ENCODE measurements around the gene NEAT1.
"Not testable (repeated sequence)": the region's sequence is repeated elsewhere in the genome, so short reads cannot be mapped to it uniquely, and the experiment has no call there.

NEAT1 gene

GRCh38 chr11:65448418-65449105, 26.0 kb downstream of the NEAT1 start:
- DNase-seq (ENCODE audit: low read depth): peak; percentile 71

- not testable (repeated sequence) for DNase-seq (ENCODE audit: low read depth)
Measured at GRCh38 chr11:65451301-65451700, 28.7 kb downstream of the NEAT1 start.

- DNase-seq (ENCODE audit: low read depth): not testable (repeated sequence)
Measured at GRCh38 chr11:65452259-65452658, 29.7 kb downstream of the NEAT1 start.

GRCh38 chr11:65452806-65453490, 30.4 kb downstream of the NEAT1 start:
- peak; percentile 71 for DNase-seq (ENCODE audit: low read depth)

- no peak for DNase-seq (ENCODE audit: low read depth)
Measured at GRCh38 chr11:65454311-65454695, 31.7 kb downstream of the NEAT1 start.

GRCh38 chr11:65454696-65455456, 32.3 kb downstream of the NEAT1 start:
- peak; percentile 66 for DNase-seq (ENCODE audit: low read depth)

- no peak for DNase-seq (ENCODE audit: low read depth)
Measured at GRCh38 chr11:65456418-65456817, 33.8 kb downstream of the NEAT1 start.

GRCh38 chr11:65459552-65459951, 37.0 kb downstream of the NEAT1 start:
- no peak for DNase-seq (ENCODE audit: low read depth)

- DNase-seq (ENCODE audit: low read depth): not testable (repeated sequence)
Measured at GRCh38 chr11:65465471-65465870, 42.9 kb downstream of the NEAT1 start.

- not testable (repeated sequence) for DNase-seq (ENCODE audit: low read depth)
Measured at GRCh38 chr11:65467306-65467705, 44.7 kb downstream of the NEAT1 start.

GRCh38 chr11:65468874-65469333, 46.3 kb downstream of the NEAT1 start:
- DNase-seq (ENCODE audit: low read depth): no peak

- no peak for DNase-seq (ENCODE audit: low read depth)
Measured at GRCh38 chr11:65470433-65471049, 47.9 kb downstream of the NEAT1 start.

- DNase-seq (ENCODE audit: low read depth): peak; percentile 86
Measured at GRCh38 chr11:65471447-65471891, 48.9 kb downstream of the NEAT1 start.

- not testable (repeated sequence) for DNase-seq (ENCODE audit: low read depth)
Measured at GRCh38 chr11:65472588-65473277, 50.1 kb downstream of the NEAT1 start.

GRCh38 chr11:65473278-65473860, 50.8 kb downstream of the NEAT1 start:
- DNase-seq (ENCODE audit: low read depth): peak; percentile 72

- DNase-seq (ENCODE audit: low read depth): no peak
Measured at GRCh38 chr11:65474864-65475263, 52.3 kb downstream of the NEAT1 start.

- DNase-seq (ENCODE audit: low read depth): no peak
Measured at GRCh38 chr11:65476632-65477148, 54.1 kb downstream of the NEAT1 start.

- peak; percentile 96 for DNase-seq (ENCODE audit: low read depth)
Measured at GRCh38 chr11:65477149-65477965, 54.8 kb downstream of the NEAT1 start.

GRCh38 chr11:65478388-65479183, 56.0 kb downstream of the NEAT1 start:
- peak; percentile 63 for DNase-seq (ENCODE audit: low read depth)
